Stimulated activated CD4-positive, alpha-beta T cell treated with anti-CD3 and anti-CD28 coated beads, Interleukin-4, amount 100 ng/mL, for 1 hour (primary cell): ENCODE measurements around the gene SPATA46.
"Not testable (repeated sequence)": the region's sequence is repeated elsewhere in the genome, so short reads cannot be mapped to it uniquely, and the experiment has no call there.

Experiments
- DNase-seq: peaks from one replicate; pipeline ENCODE4 v3.0.0-alpha.2; 2020

SPATA46 gene, protein sequence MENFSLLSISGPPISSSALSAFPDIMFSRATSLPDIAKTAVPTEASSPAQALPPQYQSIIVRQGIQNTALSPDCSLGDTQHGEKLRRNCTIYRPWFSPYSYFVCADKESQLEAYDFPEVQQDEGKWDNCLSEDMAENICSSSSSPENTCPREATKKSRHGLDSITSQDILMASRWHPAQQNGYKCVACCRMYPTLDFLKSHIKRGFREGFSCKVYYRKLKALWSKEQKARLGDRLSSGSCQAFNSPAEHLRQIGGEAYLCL

DNA sequence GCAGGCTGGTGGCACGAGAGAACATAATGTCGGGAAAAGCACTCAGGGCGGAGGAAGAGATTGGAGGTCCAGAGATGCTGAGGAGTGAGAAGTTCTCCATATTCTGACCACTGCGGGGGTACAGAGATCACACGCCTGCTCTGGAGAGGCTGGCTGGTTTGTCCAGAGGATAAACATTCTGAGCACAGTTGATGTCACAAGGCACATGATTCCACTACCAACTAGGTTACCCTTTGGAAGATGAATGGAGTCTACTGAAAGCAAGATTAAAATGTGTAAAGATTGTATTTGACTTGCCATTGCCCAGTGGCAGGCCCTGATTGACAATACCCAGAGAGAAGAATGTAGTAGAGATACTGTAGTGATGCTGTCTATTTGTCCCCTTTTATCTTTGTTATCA, at the start of gene SPATA46:
Gene SPATA46 (minus strand): TSS at position 164 of the 400 bp plus-strand sequence. CDS start 64 bp downstream, at position 100.
- DNase-seq = no peak

DNA sequence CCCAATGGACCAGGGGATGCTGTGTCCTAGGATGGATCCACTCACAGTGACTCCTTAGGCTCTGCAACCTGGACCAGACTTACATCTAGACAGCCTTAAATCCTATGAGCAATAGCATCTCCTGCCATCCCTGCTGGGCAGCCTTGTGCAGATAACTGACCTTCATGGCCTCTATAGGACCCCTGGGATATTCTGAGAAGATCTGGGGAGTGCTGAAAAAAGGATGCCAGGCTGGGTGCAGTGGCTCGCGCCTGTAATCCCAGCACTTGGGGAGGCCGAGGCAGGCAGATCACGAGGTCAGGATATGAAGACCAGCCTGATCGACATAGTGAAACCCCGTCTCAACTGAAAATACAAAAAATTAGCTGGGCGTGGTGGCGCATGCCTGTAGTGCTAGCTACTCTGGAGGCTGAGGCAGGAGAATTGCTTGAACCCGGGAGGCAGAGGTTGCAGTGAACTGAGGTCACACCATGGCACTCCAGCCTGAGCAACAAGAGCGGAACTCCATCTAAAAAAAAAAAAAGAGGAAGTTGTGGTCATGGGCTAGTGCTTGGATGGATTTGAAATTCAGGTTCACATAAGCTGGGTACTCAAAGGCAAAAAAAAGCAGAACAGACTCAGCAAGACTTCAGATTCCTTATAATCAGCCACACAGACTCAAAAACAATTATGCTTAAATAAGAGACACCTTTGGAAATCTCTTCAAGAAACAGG, 46.2 kb upstream of the SPATA46 start:
- no peak for DNase-seq

DNA sequence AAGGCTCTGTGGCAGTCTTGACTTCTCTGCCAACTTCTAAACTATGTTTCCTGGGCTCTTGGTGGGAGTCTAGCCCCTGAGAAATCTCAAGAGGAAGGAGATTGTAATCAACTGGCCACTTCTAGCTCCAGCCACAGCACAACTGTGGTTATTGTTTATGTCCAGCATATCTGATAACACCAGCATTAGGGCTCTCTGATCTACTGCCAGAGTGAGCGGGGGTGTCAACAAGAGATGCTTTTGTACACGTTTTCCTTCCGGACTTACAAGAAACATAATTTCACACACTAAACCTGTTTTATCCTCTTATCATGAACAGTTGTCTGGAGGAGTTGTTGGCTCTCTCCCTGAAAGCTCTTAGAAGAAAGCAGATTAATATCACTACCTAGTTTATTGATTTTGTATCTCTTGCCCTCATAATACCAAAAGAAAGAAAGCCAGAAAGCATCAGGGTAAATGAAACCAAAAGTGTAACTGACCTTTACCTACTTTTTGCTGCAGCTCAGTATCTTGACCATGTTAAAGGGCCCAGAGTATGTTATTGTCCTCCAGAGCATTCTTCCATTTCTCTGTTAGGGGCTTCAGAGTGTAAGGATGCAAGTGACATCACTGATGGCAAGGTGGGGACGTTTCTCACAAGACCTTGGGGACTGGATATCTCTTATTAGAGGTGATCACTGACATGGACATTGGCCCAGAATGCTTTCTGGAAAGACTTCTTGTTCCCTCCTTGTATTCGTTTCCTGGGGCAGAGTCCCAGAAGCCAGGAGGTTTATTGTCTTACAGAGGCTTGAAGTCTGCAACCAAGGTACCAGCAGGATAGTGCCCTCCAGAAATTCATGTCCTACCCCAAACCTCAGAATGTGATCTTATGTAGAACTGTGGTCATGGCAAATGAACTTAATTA, 44.9 kb upstream of the SPATA46 start:
- no peak for DNase-seq

DNA sequence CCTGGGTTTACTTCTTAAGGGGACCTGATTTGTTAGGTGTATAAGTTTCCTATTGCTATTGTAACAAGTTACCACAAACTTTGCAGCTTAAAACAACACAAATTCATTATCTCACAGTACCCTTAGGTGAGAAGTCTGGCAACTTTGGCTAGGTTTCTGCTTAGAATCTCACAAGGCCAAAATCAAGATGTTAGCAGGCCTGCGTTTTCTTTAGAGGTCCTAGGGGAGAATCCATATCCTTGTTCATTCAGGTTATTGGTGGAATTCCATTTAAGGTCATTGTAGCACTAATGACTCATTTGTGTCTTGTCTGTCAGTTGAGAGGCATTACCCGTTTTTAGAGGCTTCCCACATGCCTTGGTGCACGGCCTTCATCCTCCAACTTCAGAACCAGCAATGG, 43.5 kb upstream of the SPATA46 start:
- no peak for DNase-seq

DNA sequence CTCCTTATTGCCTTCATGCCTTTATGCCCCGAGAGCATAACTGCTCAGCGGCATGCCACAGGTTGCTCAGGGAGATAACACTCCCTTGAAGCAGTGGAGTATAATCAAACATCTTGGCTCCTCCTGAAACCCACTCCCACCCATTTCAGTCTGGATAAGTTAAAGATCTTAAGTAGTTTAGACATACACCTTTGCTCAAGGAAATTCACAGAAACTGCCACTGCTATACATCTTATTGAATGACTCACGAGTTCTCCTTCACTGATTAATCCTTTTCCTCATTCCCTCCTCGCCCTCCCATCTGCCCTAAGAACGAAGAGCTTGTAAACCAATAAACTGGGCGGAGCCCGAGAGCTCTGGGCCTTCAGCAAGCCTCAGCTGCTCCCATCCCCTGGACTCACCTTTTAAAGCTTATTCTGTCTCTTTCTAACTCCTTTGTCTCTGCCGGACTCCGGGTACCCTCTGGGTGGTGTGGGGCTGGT, 42.8 kb upstream of the SPATA46 start:
- not testable (repeated sequence) for DNase-seq

DNA sequence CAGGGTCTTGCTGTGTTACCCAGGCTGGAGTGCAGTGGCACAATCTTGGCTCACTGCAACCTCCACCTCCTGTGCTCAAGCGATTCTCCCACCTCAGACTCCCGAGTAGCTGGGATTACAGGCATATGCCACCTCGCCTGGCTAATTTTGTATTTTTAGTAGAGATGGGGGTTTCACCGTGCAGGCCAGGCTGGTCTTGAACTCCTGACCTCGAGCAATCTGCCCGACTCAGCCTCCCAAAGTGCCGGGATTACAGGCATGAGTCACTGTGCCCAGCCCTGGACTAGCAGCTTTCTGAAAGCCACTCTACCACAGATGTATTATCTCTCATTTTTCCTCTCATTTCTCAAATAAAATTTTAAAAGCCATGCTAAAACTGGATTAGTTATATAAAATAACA, 41.9 kb upstream of the SPATA46 start:
- DNase-seq = not testable (repeated sequence)

DNA sequence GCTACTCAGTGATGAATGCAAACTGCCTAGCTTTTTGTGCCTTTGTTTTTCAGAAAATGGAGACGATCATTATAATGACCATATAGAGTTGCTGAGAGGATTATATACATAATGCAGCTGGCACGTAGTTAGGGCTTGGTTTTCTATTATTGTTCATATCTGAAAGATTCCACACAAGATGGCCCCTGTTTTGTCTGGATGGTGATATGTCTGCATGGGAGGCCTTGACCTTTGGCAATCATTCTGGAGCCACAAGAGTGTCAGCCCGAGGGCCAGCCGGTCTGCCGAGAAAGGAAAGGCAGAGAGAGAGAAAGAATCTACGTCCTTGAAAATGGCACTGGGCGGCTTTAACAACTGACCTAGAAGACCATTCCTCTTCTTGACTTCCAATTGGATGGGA, 41.0 kb upstream of the SPATA46 start:
- no peak for DNase-seq

DNA sequence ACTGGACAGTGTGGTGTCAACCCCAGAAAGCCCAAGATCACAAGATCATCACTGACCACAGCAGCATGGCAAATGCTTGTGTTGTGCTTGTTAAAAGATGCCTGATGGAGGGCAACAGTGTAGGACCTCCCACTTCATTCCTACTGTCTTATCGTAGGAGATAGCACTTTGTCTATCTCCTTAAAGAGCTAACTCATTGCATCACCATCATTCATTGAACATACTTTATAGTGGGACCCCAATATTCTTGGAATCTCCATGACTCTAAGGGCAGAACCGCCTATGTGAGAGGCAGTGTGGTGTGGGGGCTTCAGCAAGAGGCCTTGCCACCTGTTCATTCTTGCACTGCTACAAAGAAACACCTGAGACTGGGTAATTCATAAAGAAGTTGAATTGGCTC, 40.3 kb upstream of the SPATA46 start:
- DNase-seq = no peak

DNA sequence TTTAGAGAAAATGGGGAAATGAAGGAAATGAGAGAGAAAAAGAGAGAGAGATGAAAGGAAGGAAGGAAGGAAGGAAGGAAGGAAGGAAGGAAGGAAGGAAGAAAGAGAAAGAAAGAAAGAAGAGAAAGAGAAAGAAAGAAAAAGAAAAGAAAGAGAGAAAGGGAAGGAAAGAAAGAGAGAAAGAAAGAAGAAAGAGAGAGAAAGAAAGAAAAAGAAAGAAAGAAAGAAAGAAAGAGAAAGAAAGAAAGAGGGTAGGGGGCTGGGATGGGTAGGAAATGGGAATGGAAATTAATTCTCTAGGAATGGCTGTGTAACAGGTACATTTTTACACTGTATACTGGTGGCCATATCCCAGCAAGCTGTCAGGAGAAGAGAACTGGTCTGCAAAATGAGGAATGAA, 39.6 kb upstream of the SPATA46 start:
- DNase-seq = no peak

DNA sequence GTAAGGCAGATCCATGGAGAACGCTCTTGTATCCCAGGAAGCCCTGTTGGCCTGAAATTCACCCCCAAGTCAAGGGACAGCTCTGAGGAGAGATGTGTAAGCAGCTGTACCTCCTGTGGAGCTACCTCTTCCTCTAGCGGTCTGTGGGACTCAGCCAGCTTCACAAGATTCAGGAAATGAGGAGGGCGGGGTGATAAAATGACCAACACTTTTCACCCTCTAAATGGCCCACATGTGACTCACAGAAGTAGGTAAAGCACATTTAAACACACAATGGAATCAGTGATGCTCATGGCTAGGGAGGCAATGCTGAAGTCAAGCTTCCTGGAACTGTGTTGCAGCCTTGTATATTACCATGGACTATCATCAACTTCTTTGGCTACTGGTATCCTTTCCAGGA, 35.3 kb upstream of the SPATA46 start, which contains the start of gene SH2D1B:
Gene SH2D1B (minus strand): TSS at position 135 of the 400 bp plus-strand sequence. CDS start 120 bp downstream, at position 15.
- no peak for DNase-seq

DNA sequence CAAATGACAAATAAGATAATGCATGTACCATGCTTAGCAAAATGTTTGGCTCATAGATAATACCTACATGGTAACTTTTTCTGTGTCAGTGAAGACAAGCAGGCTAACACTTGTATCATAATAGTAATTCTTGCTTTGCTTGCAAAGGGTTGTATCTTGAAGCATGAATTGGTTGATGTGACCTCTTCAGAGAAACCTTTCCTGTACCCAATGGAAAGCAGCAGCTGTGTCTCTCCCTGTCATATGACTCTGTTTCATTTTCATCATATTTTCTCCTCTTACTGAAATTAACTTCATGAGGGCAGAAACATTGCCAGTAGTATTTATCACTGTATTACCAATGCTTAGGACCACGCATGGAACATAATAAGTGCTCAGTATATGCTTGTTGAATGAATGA, 30.9 kb upstream of the SPATA46 start:
- no peak for DNase-seq

DNA sequence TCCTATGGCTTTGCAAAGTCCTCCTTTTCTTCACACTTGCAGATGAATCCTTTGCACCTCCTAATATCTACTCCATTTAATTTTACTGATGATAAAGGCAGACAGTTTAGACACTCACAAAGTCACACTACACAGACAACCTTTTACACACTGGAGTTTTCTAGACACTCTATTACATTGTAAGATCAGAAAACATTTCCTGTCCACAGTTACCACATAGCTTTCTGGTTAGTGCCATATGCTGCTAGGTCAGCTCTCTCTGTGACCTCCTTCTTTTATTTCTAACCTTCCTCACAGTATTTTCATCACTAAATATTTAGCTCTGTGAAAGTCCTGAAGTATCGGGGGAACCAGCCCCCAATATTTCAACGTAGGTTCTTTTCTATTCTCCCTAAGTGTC, 30.2 kb upstream of the SPATA46 start:
- no peak for DNase-seq

DNA sequence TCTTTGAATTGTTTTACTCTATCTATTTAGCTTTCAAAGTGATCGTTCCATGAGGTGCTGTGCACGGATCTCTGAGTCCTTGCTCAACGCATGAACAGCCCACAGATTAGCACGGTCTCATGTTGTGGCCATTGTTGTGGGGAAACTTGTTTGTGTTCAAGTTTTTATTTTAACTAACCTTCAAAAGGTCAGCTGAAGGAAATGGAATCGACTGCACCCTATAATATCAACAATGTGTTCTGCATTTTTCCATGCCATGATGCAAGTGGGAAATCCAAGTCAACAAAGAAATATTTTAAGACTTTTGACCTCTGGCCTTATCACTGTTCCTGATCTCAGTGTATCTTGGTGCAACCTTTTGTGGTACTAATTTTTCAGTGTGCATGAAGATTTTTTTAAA, 29.1 kb upstream of the SPATA46 start:
- DNase-seq = no peak

DNA sequence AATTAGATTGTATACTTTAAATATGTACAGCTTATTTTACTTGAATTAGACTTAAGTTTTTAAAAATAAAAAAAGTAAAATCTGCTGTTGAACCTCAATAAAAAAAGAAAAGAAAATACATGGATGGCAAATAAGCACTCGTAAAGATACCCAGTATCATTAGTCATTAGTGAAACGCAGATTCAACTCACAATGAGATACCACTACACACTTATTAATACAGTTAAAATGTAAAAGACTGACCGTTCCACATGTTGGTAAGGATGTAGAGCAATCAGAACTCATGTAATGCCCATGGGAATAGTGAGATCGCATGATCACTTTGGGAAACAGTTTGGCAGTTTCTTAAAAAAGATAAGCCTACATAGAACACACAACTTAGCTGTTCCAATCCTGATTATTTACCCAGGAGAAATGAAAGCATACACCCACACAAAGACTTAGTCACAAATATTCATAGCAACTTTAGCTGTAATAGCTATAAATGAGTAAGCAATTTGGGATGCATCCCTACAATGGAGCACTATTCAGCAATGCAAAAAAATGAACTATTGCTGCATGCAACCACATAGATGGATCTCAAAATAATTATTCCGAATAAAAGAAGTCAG, 28.0 kb upstream of the SPATA46 start:
- no peak for DNase-seq

DNA sequence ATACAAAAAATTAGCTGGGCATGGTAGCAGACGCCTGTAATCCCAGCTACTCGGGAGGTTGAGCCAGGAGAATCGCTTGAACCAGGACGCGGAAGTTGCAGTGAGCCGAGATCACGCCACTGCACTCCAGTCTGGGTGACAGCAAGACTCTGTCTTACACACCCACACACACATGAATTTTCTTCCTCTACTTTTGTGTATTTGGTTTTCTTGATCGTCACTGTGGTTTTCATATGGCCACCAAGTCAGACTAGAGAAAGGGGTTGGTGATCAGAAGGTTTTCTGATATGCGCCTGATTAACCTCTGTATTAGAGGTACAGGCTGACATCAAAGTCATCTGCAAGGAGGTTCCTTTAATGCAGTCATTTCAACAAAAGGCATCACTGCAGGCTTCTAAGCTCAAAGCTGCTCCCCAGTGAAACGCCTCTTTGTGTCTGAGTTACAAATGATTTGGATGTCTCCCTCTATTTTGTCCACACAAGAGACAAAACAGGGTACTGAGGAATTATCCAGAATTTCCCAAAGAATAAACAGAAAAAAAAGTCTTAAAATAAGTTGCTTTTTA, 24.2 kb upstream of the SPATA46 start:
- no peak for DNase-seq

DNA sequence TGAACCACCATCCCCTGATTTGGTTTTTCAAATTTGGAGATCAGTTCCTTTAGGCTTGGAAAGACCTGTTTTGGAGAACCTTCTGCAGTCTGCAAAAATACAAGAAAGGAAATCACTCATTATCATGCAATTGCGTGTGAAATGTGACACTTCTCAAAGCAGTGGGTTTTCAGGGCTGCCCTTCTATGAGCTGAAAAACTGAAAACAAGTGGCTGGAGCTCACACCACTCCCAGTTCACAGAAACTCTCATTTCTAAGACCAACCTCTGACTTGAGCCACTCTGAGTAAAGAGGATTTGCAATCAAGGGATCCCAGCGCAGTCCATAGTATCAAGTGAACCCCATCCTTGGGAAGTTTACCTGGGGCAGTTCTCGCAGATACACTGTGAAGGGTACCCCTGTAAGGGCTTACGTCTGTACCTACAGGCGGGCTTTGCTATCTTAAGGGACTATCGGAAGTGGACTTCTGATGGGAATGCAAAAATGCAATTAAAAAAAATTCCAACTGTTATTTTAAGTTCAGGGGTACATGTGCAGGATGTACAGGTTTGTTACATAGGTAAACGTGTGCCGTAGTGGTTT, 22.4 kb upstream of the SPATA46 start:
- DNase-seq = no peak

DNA sequence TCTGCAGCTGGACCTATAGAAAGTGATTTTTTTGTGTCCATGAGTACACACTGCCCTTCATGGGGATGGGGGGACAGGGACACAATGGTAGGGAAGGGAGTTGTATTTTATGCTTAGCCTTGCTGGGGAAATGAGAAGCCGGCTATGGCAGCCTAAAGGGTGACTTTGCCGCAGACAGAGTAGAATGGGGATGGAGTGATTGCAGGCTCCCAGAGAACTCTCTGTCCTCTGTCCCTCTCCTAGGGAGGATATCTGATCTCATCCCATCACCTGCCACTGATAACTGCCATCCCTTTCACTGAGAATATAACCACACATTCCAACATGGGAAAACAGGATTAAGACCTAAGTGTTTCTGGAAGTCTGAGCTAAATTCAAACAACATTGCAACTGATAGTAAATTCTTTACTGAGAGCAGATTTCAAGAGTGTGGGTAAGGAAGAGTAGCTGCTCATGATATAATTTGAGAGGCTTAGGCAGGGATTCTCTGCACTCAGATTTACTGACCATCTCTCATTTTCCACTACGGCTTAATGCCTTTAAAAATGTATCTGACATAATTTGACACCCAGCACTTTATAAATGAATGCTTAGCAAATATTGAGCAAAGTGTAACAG, 21.4 kb upstream of the SPATA46 start:
- no peak for DNase-seq

DNA sequence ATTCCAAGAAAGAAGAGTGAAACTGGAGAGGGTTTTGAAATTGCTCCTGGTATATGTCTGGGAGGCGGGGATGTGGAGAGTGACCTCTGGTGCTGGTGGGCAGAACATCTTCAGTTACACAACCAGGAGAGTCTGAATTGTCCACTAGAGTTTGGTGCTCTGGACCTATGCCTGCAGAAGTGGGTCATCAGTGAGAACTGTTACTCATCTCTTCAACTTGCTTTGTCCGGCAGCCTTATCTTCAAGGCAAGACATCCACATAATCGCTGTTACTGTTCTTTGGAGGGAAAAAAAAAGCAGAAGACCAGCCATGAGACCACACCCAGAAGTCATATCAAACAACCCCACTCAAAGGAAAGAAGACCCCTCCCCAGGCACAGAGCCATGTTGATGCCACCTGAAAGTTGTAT, 20.4 kb upstream of the SPATA46 start:
- DNase-seq = no peak

DNA sequence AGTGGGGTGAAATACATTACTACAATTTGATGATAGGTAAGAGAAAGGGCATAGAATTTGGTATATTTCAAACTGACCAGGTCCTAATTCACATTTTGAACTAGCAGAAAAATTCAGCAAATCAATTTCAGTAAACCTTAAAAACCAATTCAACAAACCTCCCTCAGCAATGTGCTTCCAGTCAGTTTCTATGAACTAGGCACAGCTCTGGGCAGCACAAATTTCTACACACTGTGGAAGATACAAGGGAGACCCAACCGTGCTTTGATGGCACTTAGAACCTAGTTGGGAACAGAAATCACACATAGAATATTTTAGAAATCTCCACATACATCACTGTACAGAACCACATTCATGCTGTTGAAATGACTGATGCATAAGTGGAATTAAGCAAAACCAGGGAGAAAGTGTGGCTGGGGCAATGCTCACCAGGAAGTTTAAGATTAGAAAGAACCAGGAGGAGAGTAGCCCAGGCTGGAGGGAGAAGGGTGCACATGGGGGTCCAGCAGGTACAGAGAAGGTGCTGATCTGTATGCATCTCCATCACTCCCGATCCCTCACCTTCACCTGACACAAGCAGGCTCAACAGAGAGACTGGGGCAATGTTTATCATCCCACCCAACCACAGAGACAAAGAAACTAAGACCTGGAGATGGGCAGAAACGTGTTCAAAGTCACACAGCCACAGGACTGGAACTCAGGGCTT, 19.7 kb upstream of the SPATA46 start:
- DNase-seq = no peak

DNA sequence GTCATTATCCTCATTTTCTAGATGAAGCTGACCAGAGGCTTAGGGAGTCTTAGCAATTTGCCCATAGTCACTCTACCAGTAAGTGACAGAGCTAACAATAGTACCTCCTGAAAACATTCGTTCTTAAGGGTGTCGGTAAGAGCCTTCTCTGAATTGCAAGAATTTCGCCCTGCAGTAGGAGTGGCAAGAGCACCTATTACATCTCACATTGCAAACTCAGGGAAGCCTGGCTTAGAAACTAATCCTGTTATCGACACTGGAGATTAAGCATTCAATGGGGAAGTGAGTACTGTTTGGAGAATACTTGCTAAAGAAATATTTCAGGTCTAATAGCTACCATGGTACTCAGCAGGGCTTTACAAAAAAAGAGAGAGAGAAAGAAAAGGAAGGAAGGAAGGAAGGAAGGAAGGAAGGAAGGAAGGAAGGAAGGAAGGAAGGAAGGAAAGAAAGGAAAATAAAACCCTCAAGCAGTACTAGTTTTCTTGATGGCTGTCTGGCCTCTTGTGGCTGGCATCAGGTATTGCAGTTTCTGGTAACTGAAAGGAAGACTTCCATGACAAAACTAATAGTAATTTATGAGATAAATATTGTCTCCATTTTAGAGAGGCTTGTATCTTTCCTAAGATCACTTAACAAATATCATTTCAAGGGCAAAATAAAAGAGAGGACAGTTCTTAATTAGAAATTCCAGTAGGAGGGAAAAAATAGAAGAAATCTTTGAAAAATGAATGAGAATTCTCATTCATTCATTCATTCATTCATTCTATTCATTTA, 15.3 kb upstream of the SPATA46 start:
- DNase-seq = no peak
